IMR-90 (cell line): ENCODE data around the gene TTC39B. TPM values are rescaled to one million over a fixed set of nuclear protein-coding genes. Genes with fewer than 3 reads are reported as not detected.

Experiments
- ATAC-seq: fragments of 200-7000 bp; cut with Tn5 transposase; 2 replicates; pipeline ENCODE4 v1.9.1; 2020; ENCODE audit warnings: low read depth, mild to moderate bottlenecking, moderate library complexity
- BruUV-seq: library from RNA; stranded (reverse); fragments of 400-500 nt; replicated peaks from 2 replicates; lab custom pipeline; 2021; lab: Mats Ljungman, UMichigan
- CTCF ChIA-PET: fragments of 300-600 bp; formaldehyde crosslinking; extraction: SDS; loops from one replicate; lab custom pipeline; 2021; ENCODE audit warnings: antibody characterized with exemption; lab: Yijun Ruan, JAX
- POLR2A ChIA-PET: fragments of 300-600 bp; sonication (Branson Sonifier 250); formaldehyde crosslinking; loops from one replicate; lab custom pipeline; 2022; ENCODE audit warnings: antibody characterized with exemption; ENCODE audit not compliant: unreplicated experiment; lab: Charles Lee
- DNase-seq: peaks from one replicate; pipeline ENCODE4 v3.0.0; 2013
- H2AFZ ChIP-seq: replicated peaks from 2 replicates; pipeline ENCODE3; 2013; ENCODE audit warnings: low read length, mild to moderate bottlenecking; ENCODE audit not compliant: poor library complexity
- H2AK5ac ChIP-seq: 2 replicates; pipeline ENCODE4 v1.6.1; 2013; ENCODE audit warnings: low read depth, low read length, inconsistent platforms
- H2AK9ac ChIP-seq: replicated peaks from 2 replicates; pipeline ENCODE3; 2013; ENCODE audit warnings: mild to moderate bottlenecking, low read depth, low read length, moderate library complexity; ENCODE audit not compliant: poor library complexity
- H2BK120ac ChIP-seq: 2 replicates; pipeline ENCODE4 v1.6.1; 2013; ENCODE audit warnings: low read depth, low read length, inconsistent platforms
- H2BK15ac ChIP-seq: 3 replicates; pipeline ENCODE4 v1.6.1; 2013; ENCODE audit warnings: low read depth, low read length, inconsistent platforms
- H2BK20ac ChIP-seq: 2 replicates; pipeline ENCODE4 v1.6.1; 2013; ENCODE audit warnings: low read depth, mild to moderate bottlenecking, inconsistent platforms, low read length, moderate library complexity
- H2BK5ac ChIP-seq: 2 replicates; pipeline ENCODE4 v1.6.1; 2013; ENCODE audit warnings: mild to moderate bottlenecking, low read depth, low read length, inconsistent platforms; ENCODE audit not compliant: poor library complexity, severe bottlenecking
- H3K14ac ChIP-seq: replicated peaks from 2 replicates; pipeline ENCODE4 v1.6.1; 2013; ENCODE audit warnings: low read depth, low read length, inconsistent platforms
- H3K18ac ChIP-seq: 2 replicates; pipeline ENCODE4 v1.6.1; 2013; ENCODE audit warnings: low read depth, low read length, control low read depth
- H3K23ac ChIP-seq: 2 replicates; pipeline ENCODE4 v1.6.1; 2013; ENCODE audit warnings: low read depth, low read length, inconsistent platforms
- H3K27ac ChIP-seq: 2 replicates; pipeline ENCODE4 v1.5.1; 2013; ENCODE audit warnings: mild to moderate bottlenecking, control low read depth, low read length; ENCODE audit not compliant: insufficient read depth
- H3K27me3 ChIP-seq: 2 replicates; pipeline ENCODE4 v1.6.1; 2013; ENCODE audit warnings: low read length; ENCODE audit not compliant: control insufficient read depth, insufficient read depth
- H3K36me3 ChIP-seq: 2 replicates; pipeline ENCODE4 v1.6.1; 2013; ENCODE audit warnings: low read length, mixed read lengths; ENCODE audit not compliant: control insufficient read depth, insufficient read depth
- H3K4ac ChIP-seq: 2 replicates; pipeline ENCODE4 v1.6.1; 2013; ENCODE audit warnings: low read depth, low read length, inconsistent platforms
- H3K4me1 ChIP-seq: 2 replicates; pipeline ENCODE4 v1.6.1; 2013; ENCODE audit warnings: low read length, mixed read lengths; ENCODE audit not compliant: control insufficient read depth, insufficient read depth
- H3K4me2 ChIP-seq: 2 replicates; pipeline ENCODE4 v1.6.1; 2013; ENCODE audit warnings: low read depth, mild to moderate bottlenecking, control low read depth, low read length, moderate library complexity
- H3K4me3 ChIP-seq: 2 replicates; pipeline ENCODE4 v1.5.1; 2013; ENCODE audit warnings: low read depth, mild to moderate bottlenecking, control low read depth, low read length, moderate library complexity; ENCODE audit not compliant: insufficient read depth
- H3K56ac ChIP-seq: 2 replicates; pipeline ENCODE4 v1.6.1; 2013; ENCODE audit warnings: low read length, inconsistent platforms; ENCODE audit not compliant: insufficient read depth; ENCODE audit errors: extremely low read depth
- H3K79me1 ChIP-seq, 2 experiments: 2 replicates each; pipeline ENCODE4 v1.6.1; 2013; ENCODE audit warnings: low read length in 2 of 2, inconsistent platforms in 1 of 2, low read depth in 1 of 2
- H3K9ac ChIP-seq: 2 replicates; pipeline ENCODE4 v1.6.1; 2013; ENCODE audit warnings: low read depth, low read length, control low read depth
- H3K9me1 ChIP-seq: 2 replicates; pipeline ENCODE4 v1.6.1; 2013; ENCODE audit warnings: low read length, inconsistent platforms; ENCODE audit not compliant: insufficient read depth
- H3K9me3 ChIP-seq: 2 replicates; pipeline ENCODE4 v1.6.1; 2013; ENCODE audit warnings: low read length; ENCODE audit not compliant: control insufficient read depth, insufficient read depth
- H4K20me1 ChIP-seq: 2 replicates; pipeline ENCODE4 v1.6.1; 2013; ENCODE audit warnings: low read length, inconsistent platforms; ENCODE audit not compliant: insufficient read depth
- H4K5ac ChIP-seq: 2 replicates; pipeline ENCODE4 v1.6.1; 2013; ENCODE audit warnings: mild to moderate bottlenecking, low read depth, low read length, control low read depth
- H4K8ac ChIP-seq, 2 experiments: 2 replicates each; pipeline ENCODE4 v1.6.1; 2013; ENCODE audit warnings: low read depth in 2 of 2, low read length in 2 of 2, control low read depth in 1 of 2, inconsistent platforms in 1 of 2
- H4K91ac ChIP-seq: 2 replicates; pipeline ENCODE4 v1.6.1; 2013; ENCODE audit warnings: low read depth, low read length, inconsistent platforms; ENCODE audit not compliant: insufficient read depth
- BHLHE40 ChIP-seq: fragments of 150-350 bp; IDR thresholded peaks from 2 replicates; pipeline ENCODE4 v1.6.1; 2016; ENCODE audit warnings: mild to moderate bottlenecking, low read depth, low read length
- CHD1 ChIP-seq: IDR thresholded peaks from 2 replicates; pipeline ENCODE4 v1.6.1; 2012; ENCODE audit warnings: low read depth, low read length, improper control_type of control experiment
- FOS ChIP-seq: fragments of 150-350 bp; IDR thresholded peaks from 2 replicates; pipeline ENCODE4 v1.6.1; 2016; ENCODE audit warnings: low read depth, low read length
- MAFK ChIP-seq: IDR thresholded peaks from 2 replicates; pipeline ENCODE4 v1.6.1; 2012; ENCODE audit warnings: low read depth, low read length, improper control_type of control experiment
- NFE2L2 ChIP-seq: fragments of 150-350 bp; IDR thresholded peaks from 2 replicates; pipeline ENCODE4 v1.6.1; 2016; ENCODE audit warnings: low read depth, mild to moderate bottlenecking, low read length
- RAD21 ChIP-seq: IDR thresholded peaks from 2 replicates; pipeline ENCODE4 v1.6.1; 2012; ENCODE audit warnings: low read length, improper control_type of control experiment
- RFX5 ChIP-seq: IDR thresholded peaks from 2 replicates; pipeline ENCODE4 v1.8.0; 2012; ENCODE audit warnings: low read depth, mild to moderate bottlenecking, low read length, moderate library complexity
- dilution Hi-C: fragments of 300-500 bp; cut with HindIII; formaldehyde crosslinking; loops from one replicate; pipeline ENCODE4 v1.14.3; 2018; ENCODE audit warnings: low sequenced_read_pairs; ENCODE audit not compliant: unreplicated experiment
- in situ Hi-C: fragments of 300-500 bp; cut with MboI; formaldehyde crosslinking; loops from 3 replicates; pipeline ENCODE4 v1.14.3; 2019; ENCODE audit warnings: low sequenced_read_pairs, inconsistent platforms, mixed read lengths
- intact Hi-C: fragments of 100-400 bp; cut with micrococcal nuclease; formaldehyde crosslinking; loops from 2 replicates; pipeline ENCODE4 v1.10.0; 2022
- polyA plus RNA-seq, 3 experiments: library from polyadenylated mRNA; depleted of rRNA; stranded (reverse); fragments of >200 nt; gene quantifications; 2 replicates each; pipeline ENCODE4 v1.2.3, GENCODE V29; 2012; ENCODE audit warnings: low replicate concordance in 1 of 3
- total RNA-seq: library from RNA; depleted of rRNA; stranded (reverse); fragments of >200 nt; gene quantifications from 2 replicates; pipeline ENCODE4 v1.2.3, GENCODE V29; 2012
- TF ChIP-seq, protein P1 (sequence below): fragments of 150-350 bp; IDR thresholded peaks from 2 replicates; pipeline ENCODE4 v1.6.1; 2017; ENCODE audit warnings: mild to moderate bottlenecking, antibody characterized with exemption, low read length, low read depth
- TF ChIP-seq, protein P2 (sequence below): fragments of 150-350 bp; IDR thresholded peaks from 2 replicates; pipeline ENCODE4 v1.6.1; 2016; ENCODE audit warnings: low read depth, mild to moderate bottlenecking, low read length, moderate library complexity, borderline replicate concordance

The TTC39B gene
- total and polyA plus RNA-seq, 2 of the 4 experiments (the other 2 are of a cell fraction) = 2.5 to 12.2 TPM

DNA sequence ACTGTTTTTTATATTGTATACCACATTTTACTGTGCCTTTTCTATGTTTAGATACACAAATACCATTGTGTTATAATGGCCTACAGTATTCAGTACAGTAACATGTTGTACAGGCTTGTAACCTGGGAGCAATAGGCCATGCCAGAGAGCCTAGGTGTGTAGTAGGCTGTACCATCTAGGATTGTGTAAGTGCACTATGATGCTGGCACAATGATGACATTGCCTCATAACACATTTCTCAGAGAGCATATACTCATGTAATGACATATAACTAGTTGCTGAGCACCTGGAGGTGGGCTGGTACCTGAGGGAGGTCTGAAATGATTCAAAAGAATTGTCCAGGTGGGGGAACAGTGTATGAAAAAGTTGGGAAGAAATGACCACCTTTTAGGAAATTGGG lies 13.9 kb downstream of the TTC39B start:
- intact Hi-C loops (no loop called here), in situ Hi-C loops (no loop called here), dilution Hi-C loops (no loop called here)
- H3K18ac ChIP-seq = no peak overlapping the region
- H4K20me1 ChIP-seq = no peaks in the 10 kb centered on the region
- H3K79me1 ChIP-seq = peaks cover 52 to 78% of the 10 kb centered on the region in 2 experiments
- H3K56ac ChIP-seq = no peak overlapping the region
- H3K4me1 ChIP-seq = peaks cover 26% of the 10 kb centered on the region
- POLR2A ChIA-PET = interaction anchor here (0.6 kb wide), 1 partner anchor 11 kb away, joined by 3 read pairs; no protein-coding TSS in a partner anchor
- no peak overlapping the region for H4K5ac ChIP-seq
- no peak overlapping the region for H2AK5ac ChIP-seq
- H3K36me3 ChIP-seq = peaks cover 3% of the 10 kb centered on the region; the same call in 1 of the 2 replicates
- peaks cover 17% of the 10 kb centered on the region for H3K9me1 ChIP-seq
- no peaks in the 10 kb centered on the region for H3K9me3 ChIP-seq
- H2BK120ac ChIP-seq = no peak overlapping the region
- no peak for TF ChIP-seq RAD21
- TF ChIP-seq, protein P1, sequence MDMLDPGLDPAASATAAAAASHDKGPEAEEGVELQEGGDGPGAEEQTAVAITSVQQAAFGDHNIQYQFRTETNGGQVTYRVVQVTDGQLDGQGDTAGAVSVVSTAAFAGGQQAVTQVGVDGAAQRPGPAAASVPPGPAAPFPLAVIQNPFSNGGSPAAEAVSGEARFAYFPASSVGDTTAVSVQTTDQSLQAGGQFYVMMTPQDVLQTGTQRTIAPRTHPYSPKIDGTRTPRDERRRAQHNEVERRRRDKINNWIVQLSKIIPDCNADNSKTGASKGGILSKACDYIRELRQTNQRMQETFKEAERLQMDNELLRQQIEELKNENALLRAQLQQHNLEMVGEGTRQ = no peak
- TF ChIP-seq RFX5 = no peak
- TF ChIP-seq, protein P2, sequence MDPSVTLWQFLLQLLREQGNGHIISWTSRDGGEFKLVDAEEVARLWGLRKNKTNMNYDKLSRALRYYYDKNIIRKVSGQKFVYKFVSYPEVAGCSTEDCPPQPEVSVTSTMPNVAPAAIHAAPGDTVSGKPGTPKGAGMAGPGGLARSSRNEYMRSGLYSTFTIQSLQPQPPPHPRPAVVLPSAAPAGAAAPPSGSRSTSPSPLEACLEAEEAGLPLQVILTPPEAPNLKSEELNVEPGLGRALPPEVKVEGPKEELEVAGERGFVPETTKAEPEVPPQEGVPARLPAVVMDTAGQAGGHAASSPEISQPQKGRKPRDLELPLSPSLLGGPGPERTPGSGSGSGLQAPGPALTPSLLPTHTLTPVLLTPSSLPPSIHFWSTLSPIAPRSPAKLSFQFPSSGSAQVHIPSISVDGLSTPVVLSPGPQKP = no peak
- no peak for TF ChIP-seq MAFK
- no peak for TF ChIP-seq NFE2L2
- TF ChIP-seq CHD1 = no peak
- TF ChIP-seq BHLHE40 = no peak
- no peak for TF ChIP-seq FOS
- no peak overlapping the region for H2AK9ac ChIP-seq
- H3K23ac ChIP-seq = no peak overlapping the region; the same call in 1 of the 2 replicates
- H3K14ac ChIP-seq = no peak overlapping the region
- H3K27ac ChIP-seq = no peak overlapping the region
- no peaks in the 10 kb centered on the region for H3K27me3 ChIP-seq
- H3K4me2 ChIP-seq = no peak overlapping the region
- DNase-seq = no peak
- no peak overlapping the region for H4K91ac ChIP-seq
- H2BK20ac ChIP-seq = no peak overlapping the region
- BruUV-seq = no TSS peak
- no peak overlapping the region for H2BK5ac ChIP-seq
- H3K4ac ChIP-seq = no peak overlapping the region
- CTCF ChIA-PET = no interaction called here
- H3K9ac ChIP-seq = no peak overlapping the region
- no peak overlapping the region for H4K8ac ChIP-seq
- no peak overlapping the region for H2BK15ac ChIP-seq
- no peak for ATAC-seq
- no peak overlapping the region for H2AFZ ChIP-seq
- H3K4me3 ChIP-seq = no peak overlapping the region
